GM18519 (cell line): ENCODE measurements around the gene TGFBI.

Experiments
- ATAC-seq: cut with Tn5 transposase; IDR thresholded peaks from one replicate; pipeline ENCODE4 v1.9.1; 2021; ENCODE audit warnings: mild to moderate bottlenecking, moderate library complexity; ENCODE audit not compliant: unreplicated experiment, low FRiP score

TGFBI gene

GRCh38 chr5:136000932-136001331 lies 27.9 kb upstream of the TGFBI start:
- ATAC-seq, result no peak

GRCh38 chr5:136001466-136001981 lies 27.3 kb upstream of the TGFBI start:
- ATAC-seq, result no peak

GRCh38 chr5:136004436-136004835 lies 24.4 kb upstream of the TGFBI start:
- no peak for ATAC-seq

GRCh38 chr5:136005476-136005875 lies 23.3 kb upstream of the TGFBI start:
- no peak for ATAC-seq

GRCh38 chr5:136006164-136006563 lies 22.6 kb upstream of the TGFBI start:
- no peak for ATAC-seq

- ATAC-seq, result no peak
Observed at GRCh38 chr5:136006761-136007251, 22.0 kb upstream of the TGFBI start.

- ATAC-seq, result no peak
Observed at GRCh38 chr5:136007271-136007670, 21.5 kb upstream of the TGFBI start.

- ATAC-seq, result no peak
Observed at GRCh38 chr5:136011414-136012001, 17.3 kb upstream of the TGFBI start.

- ATAC-seq, result no peak
Observed at GRCh38 chr5:136012041-136012804, 16.6 kb upstream of the TGFBI start.

- no peak for ATAC-seq
Observed at GRCh38 chr5:136013559-136013958, 15.2 kb upstream of the TGFBI start.

- ATAC-seq, result no peak
Observed at GRCh38 chr5:136014049-136015002, 14.5 kb upstream of the TGFBI start.

GRCh38 chr5:136015003-136015375 lies 13.8 kb upstream of the TGFBI start:
- no peak for ATAC-seq

GRCh38 chr5:136015966-136016650 lies 12.7 kb upstream of the TGFBI start:
- ATAC-seq, result no peak

- no peak for ATAC-seq
Observed at GRCh38 chr5:136016945-136017530, 11.8 kb upstream of the TGFBI start.

GRCh38 chr5:136018814-136019783 lies 9.7 kb upstream of the TGFBI start:
- ATAC-seq, result no peak

GRCh38 chr5:136020001-136020382 lies 8.8 kb upstream of the TGFBI start:
- no peak for ATAC-seq

GRCh38 chr5:136020383-136021015 lies 8.3 kb upstream of the TGFBI start:
- ATAC-seq, result no peak

GRCh38 chr5:136021016-136021405 lies 7.8 kb upstream of the TGFBI start:
- ATAC-seq, result no peak
